ENCODE measurements around the gene KIAA0586.
"Not testable (repeated sequence)": the region's sequence is repeated elsewhere in the genome, so short reads cannot be mapped to it uniquely, and the experiment has no call there.

The KIAA0586 gene

DNA sequence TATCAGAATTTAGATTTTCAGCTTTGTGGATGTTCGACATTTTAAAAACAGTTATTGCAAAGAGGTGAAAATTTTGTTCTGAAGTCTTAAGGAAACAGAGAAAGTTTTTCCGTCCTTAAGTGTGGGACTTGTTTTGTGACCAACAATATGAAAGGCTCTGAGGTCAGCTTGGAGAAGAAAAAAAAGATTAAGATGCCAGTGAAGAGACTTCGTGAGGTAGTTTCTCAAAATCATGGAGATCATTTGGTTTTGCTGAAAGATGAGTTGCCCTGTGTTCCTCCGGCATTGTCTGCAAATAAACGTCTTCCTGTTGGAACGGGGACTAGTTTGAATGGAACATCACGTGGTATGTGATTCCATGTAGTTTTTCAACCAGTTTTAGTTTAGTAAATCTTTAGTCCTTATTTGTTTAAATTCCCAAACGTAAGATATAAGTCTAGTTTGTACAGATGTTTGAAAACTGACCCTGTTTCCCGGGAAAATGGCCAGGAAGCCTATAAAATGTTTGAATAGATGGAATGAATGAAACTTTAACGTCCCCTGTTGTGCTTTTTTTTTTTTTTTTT, 682 bp downstream of the KIAA0586 start:
- H3K4me3 Mint-ChIP-seq, result peak overlapping the region; percentile 93
- H3K36me3 Mint-ChIP-seq, result peaks cover 8% of the 10 kb centered on the region
- peaks cover 53% of the 10 kb centered on the region for H3K4me1 Mint-ChIP-seq (ENCODE audit: low read depth)
- peak overlapping the region; percentile 95 for H3K27ac Mint-ChIP-seq
- H3K9me3 Mint-ChIP-seq (ENCODE audit: low read depth), result no peaks in the 10 kb centered on the region
- no peaks in the 10 kb centered on the region for H3K27me3 Mint-ChIP-seq

DNA sequence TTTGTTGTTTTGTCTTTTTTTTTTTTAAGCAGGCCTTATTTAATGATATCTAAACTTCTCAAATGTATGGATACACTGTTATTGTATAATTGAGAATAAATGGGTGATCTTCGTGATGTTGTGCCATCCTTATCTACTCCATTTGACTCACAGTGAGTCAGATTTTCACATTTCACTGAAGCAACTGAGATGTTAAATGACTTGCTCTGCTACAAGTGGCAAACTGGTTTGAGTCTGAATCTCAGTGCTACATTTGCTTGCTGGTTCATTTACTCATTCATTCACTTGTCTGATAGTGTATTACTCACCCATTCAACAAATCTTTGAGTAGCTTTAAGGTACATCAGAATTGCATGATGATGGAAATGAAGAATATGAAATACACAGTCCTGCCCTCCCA, 2.6 kb downstream of the KIAA0586 start:
- H3K27ac Mint-ChIP-seq, result peak overlapping the region; percentile 24
- no peaks in the 10 kb centered on the region for H3K27me3 Mint-ChIP-seq
- H3K4me1 Mint-ChIP-seq (ENCODE audit: low read depth), result peaks cover 44% of the 10 kb centered on the region
- H3K4me3 Mint-ChIP-seq, result peak overlapping the region; percentile 68
- H3K9me3 Mint-ChIP-seq (ENCODE audit: low read depth), result no peaks in the 10 kb centered on the region
- H3K36me3 Mint-ChIP-seq, result peaks cover 7% of the 10 kb centered on the region

DNA sequence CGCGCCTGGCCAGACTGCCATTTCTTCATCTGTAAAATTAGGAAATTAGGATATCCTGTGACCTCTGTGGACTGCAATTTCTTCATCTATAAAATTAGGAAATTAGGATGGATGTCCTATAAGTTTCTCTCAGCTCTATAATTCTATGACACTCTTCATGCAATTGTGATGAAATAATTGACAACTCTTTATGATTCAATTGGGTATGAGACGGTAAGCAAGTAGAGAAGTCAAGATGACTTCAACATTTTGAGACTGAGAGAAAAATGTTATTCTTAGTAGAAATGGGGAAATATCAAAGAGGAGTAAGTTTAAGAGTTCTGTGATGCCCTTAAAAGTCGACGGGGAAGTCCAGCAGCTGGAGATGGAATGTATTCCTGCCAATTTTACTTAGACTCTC, 12.0 kb downstream of the KIAA0586 start:
- H3K27ac Mint-ChIP-seq, result no peak overlapping the region
- H3K27me3 Mint-ChIP-seq, result no peaks in the 10 kb centered on the region
- H3K4me3 Mint-ChIP-seq, result no peak overlapping the region
- peaks cover 6% of the 10 kb centered on the region for H3K36me3 Mint-ChIP-seq
- peaks cover 3% of the 10 kb centered on the region for H3K4me1 Mint-ChIP-seq (ENCODE audit: low read depth)
- H3K9me3 Mint-ChIP-seq (ENCODE audit: low read depth), result no peaks in the 10 kb centered on the region

DNA sequence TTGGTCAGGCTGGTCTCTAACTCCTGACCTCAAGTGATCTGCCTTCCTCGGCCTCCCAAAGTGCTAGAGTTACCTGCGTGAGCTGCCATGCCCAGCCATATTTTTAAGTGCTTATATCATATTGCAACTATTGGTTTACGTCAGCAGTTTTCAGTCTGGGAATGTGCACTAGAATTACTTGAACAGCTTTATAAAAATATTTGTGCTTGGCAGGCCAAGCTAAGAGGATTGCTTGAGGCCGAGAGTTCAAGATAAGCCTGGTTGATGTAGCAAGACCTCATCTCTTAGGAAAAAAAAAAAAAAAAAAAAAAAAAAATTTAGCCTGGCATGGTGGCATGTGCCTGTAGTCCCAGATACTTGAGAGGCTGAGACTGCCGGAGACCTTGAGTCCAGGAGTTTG, 17.1 kb downstream of the KIAA0586 start:
- Mint-ChIP-seq H3K4me3 (no peak overlapping the region), H3K4me1 (ENCODE audit: low read depth) (no peaks in the 10 kb centered on the region), H3K27me3 (no peaks in the 10 kb centered on the region), H3K27ac (no peak overlapping the region), H3K36me3 (no peaks in the 10 kb centered on the region), H3K9me3 (ENCODE audit: low read depth) (no peaks in the 10 kb centered on the region)

DNA sequence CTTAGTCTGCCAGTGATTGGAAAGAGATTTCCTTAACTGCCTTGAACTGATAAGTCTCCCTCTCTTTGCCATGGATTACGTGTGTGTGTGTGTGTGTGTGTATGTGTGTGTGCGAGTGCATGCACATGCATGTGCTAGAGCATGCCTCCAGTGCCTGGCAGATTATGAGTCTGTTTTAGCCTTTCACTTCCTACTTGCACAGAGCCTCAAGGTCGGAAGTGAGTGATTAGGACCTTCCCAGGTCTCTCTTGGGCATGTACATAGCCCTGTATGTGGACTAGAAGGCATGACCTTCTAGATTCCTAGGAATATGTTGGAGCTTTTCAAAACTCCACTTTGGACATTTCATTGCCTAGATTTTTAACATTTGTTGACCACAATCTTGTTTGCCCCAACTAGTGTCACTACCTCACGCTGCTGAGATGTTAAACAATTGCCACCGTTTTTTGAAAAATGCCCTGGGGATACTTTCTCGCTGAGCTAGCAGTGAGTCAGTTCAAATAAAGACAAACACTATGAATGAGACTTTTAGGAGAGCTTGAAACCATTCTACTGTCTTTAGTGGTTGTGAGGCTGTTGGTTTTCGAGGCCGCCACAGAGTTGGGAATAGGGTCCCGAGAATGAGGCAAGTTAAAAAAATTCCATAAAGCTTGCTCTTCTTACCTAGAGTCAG, 28.2 kb downstream of the KIAA0586 start:
- no peaks in the 10 kb centered on the region for H3K9me3 Mint-ChIP-seq (ENCODE audit: low read depth)
- H3K27ac Mint-ChIP-seq, result peak overlapping the region; percentile 12
- H3K4me1 Mint-ChIP-seq (ENCODE audit: low read depth), result no peaks in the 10 kb centered on the region
- H3K36me3 Mint-ChIP-seq, result peaks cover 21% of the 10 kb centered on the region
- no peaks in the 10 kb centered on the region for H3K27me3 Mint-ChIP-seq
- no peak overlapping the region for H3K4me3 Mint-ChIP-seq

DNA sequence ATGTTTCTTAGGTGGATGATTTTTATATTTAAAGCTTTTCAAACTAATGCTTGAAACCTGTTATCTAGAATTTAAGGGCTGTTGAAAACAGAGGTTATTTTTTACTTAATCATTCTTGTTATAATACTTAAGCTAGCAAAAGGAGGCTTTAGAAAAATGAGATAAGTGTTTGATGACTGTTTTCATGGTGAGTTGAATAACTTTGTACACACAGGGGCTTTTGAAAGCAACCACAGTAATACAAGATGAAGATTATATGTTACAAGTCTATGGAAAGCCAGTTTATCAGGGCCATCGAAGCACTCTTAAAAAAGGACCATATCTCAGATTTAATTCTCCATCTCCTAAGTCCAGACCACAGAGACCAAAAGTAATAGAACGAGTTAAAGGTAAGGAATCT, 33.3 kb downstream of the KIAA0586 start:
- Mint-ChIP-seq H3K36me3 (peaks cover 15% of the 10 kb centered on the region), H3K27me3 (no peaks in the 10 kb centered on the region), H3K4me3 (no peak overlapping the region), H3K9me3 (ENCODE audit: low read depth) (no peaks in the 10 kb centered on the region), H3K4me1 (ENCODE audit: low read depth) (no peaks in the 10 kb centered on the region), H3K27ac (no peak overlapping the region)

DNA sequence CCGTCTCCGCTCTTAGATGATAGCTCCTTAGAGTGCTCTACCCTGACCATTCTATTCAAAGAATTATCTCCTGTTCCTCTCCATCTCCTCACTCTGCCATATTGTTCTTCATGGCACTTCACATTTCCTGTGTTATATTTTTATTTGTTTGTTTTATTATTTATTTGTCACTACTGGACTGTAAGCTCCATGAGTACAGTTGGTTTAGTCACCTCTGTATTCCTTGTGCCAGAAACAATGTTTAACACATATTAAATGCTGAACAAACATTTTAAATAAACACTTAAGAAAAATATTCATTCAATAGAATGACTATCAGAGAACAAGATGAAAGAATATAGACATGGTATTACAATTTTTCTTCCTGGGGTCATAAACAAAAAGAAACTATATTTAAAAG, 35.6 kb downstream of the KIAA0586 start:
- H3K36me3 Mint-ChIP-seq, result peaks cover 10% of the 10 kb centered on the region
- H3K27me3 Mint-ChIP-seq, result no peaks in the 10 kb centered on the region
- no peak overlapping the region for H3K27ac Mint-ChIP-seq
- H3K4me3 Mint-ChIP-seq, result no peak overlapping the region
- no peaks in the 10 kb centered on the region for H3K4me1 Mint-ChIP-seq (ENCODE audit: low read depth)
- no peaks in the 10 kb centered on the region for H3K9me3 Mint-ChIP-seq (ENCODE audit: low read depth)

DNA sequence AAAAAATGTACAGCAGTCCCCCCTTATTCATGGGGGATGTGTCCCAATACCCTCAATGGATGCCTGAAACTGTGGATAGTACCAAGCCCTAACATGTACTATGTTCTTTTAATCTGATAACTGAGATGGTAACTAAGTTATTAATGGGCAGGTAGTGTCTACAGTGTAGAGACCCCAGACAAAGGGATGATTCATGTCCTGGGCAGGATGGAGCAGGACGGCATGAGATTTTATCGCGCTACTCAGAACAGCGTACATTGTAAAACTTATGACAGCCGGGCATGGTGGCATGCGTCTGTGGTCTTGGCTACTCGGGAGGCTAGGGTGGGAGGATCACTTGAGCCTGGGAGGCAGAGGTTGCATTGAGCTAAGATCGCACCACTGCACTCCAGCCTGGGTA, 37.1 kb downstream of the KIAA0586 start:
- no peak overlapping the region for H3K4me3 Mint-ChIP-seq
- no peaks in the 10 kb centered on the region for H3K9me3 Mint-ChIP-seq (ENCODE audit: low read depth)
- H3K27ac Mint-ChIP-seq, result no peak overlapping the region
- H3K27me3 Mint-ChIP-seq, result no peaks in the 10 kb centered on the region
- H3K36me3 Mint-ChIP-seq, result peaks cover 12% of the 10 kb centered on the region
- H3K4me1 Mint-ChIP-seq (ENCODE audit: low read depth), result no peaks in the 10 kb centered on the region

DNA sequence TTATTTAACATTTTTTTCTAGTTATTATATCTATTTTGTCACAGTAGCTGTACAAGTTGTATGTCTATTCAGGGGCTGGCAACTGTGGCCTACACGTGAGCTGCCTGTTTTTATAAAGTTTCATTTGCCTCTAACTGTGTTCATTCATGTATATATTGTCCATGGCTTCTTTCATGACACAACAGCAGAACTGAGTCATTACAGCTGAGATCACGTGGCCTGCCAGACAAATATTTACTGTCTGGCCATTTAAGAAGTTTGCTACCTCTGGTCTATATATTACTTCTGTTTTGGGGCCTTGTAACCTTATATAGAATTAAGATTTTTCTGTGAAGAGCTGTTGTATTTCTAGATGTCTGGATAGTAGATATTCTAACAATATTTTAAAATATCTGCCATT, 37.9 kb downstream of the KIAA0586 start:
- H3K27me3 Mint-ChIP-seq, result no peaks in the 10 kb centered on the region
- H3K4me3 Mint-ChIP-seq, result no peak overlapping the region
- no peaks in the 10 kb centered on the region for H3K9me3 Mint-ChIP-seq (ENCODE audit: low read depth)
- H3K4me1 Mint-ChIP-seq (ENCODE audit: low read depth), result no peaks in the 10 kb centered on the region
- peaks cover 12% of the 10 kb centered on the region for H3K36me3 Mint-ChIP-seq
- no peak overlapping the region for H3K27ac Mint-ChIP-seq

DNA sequence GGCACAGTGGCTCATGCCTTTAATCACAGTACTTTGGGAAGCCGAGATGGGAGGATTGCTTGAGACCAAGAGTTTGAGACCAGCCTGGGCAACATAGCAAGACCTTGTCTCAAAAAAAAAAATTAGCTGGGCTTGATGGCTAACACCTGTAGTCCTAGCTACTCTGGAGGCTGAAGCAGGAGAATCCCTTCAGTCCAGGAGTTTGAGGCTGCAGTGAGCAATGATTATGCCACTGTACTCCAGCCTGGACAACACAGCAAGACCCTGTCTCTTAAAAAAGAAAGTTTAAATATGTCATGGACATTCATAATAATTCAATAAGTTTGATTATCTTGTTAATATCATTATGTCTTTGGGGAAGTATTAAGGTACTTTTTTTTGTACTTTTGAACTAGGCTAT, 38.9 kb downstream of the KIAA0586 start:
- Mint-ChIP-seq H3K4me1 (ENCODE audit: low read depth) (no peaks in the 10 kb centered on the region), H3K27me3 (no peaks in the 10 kb centered on the region), H3K4me3 (no peak overlapping the region), H3K36me3 (peaks cover 11% of the 10 kb centered on the region), H3K27ac (no peak overlapping the region), H3K9me3 (ENCODE audit: low read depth) (no peaks in the 10 kb centered on the region)

DNA sequence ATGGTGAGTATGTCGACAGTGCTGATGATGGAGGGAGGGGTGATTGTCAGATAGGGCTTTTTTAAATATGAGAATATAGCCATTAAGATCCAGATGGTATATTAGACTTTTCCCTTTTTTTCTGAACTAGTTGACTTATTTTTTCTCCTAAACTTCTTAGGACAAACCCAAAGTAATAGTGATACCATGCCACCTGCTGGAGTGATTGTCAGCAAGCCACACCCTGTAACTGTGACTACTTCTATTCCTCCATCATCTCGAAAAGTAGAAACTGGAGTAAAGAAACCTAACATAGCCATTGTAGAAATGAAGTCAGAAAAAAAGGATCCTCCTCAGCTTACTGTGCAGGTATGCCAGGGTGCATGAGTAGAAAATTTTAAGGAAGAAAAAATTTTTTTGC, 40.1 kb downstream of the KIAA0586 start:
- no peak overlapping the region for H3K4me3 Mint-ChIP-seq
- no peak overlapping the region for H3K27ac Mint-ChIP-seq
- H3K9me3 Mint-ChIP-seq (ENCODE audit: low read depth), result no peaks in the 10 kb centered on the region
- no peaks in the 10 kb centered on the region for H3K27me3 Mint-ChIP-seq
- H3K4me1 Mint-ChIP-seq (ENCODE audit: low read depth), result no peaks in the 10 kb centered on the region
- H3K36me3 Mint-ChIP-seq, result peaks cover 14% of the 10 kb centered on the region

DNA sequence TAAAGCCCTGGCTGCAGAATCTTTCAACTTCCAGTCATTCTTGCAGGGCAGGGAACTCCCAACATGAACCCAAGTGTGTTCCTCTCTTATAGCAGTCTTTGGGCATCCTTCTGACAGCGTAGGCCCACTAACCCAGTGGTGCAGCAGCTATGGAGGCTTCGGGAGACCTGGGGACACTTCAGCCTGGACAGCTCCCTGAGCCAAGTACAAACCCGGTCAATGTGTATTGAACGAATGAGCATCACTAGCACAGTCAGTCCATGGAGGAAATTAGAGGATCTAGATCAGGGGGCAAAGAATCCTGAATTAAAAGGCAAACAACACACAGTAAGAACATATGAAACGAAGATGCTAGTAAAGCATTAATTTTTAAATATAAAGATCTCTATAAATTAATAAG, 41.8 kb downstream of the KIAA0586 start:
- Mint-ChIP-seq H3K9me3 (ENCODE audit: low read depth) (no peaks in the 10 kb centered on the region), H3K4me1 (ENCODE audit: low read depth) (no peaks in the 10 kb centered on the region), H3K4me3 (no peak overlapping the region), H3K27ac (no peak overlapping the region), H3K36me3 (peaks cover 7% of the 10 kb centered on the region), H3K27me3 (no peaks in the 10 kb centered on the region)

DNA sequence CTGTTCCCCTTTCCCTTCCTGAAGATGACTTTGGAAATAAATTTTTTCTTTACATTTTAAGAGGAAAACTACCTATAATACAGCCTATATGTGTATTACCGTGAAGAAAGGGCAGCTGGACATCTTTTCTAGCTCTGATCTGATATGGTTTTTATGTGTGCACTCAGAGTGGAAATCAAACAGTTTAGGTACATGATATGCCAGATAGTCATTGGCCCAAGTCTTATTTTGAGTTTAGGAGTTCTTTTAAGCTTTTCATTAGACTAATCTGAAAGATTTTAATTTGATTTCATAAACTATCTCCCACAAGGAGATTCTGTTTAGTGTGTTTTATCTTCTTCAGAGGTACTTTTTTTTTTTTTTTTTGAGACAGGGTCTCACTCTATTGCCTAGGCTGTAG, 48.8 kb downstream of the KIAA0586 start:
- Mint-ChIP-seq H3K27ac (no peak overlapping the region), H3K36me3 (peaks cover 21% of the 10 kb centered on the region), H3K4me3 (no peak overlapping the region), H3K27me3 (no peaks in the 10 kb centered on the region), H3K9me3 (ENCODE audit: low read depth) (no peaks in the 10 kb centered on the region), H3K4me1 (ENCODE audit: low read depth) (no peaks in the 10 kb centered on the region)

DNA sequence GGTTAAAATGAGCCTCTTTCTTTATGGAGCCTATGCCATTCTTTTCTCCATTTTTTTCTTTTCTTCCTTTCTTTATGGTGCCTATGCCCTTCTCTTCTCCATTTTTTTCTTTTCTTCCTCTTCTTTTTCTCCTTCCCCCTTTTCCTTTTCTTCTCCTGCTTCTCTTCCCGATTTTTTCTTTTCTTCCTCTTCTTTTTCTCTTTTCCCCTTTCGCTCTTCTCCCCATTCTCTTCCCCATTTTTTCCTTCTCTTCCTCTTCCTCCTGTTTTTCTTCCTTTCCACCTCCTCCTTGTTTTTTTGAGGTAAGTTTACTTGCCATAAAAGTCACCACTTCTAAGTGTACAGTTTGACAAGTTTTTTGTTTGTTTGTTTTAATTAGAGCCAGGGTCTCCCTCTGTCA, 50.1 kb downstream of the KIAA0586 start:
- Mint-ChIP-seq H3K27ac (no peak overlapping the region), H3K9me3 (ENCODE audit: low read depth) (no peaks in the 10 kb centered on the region), H3K27me3 (no peaks in the 10 kb centered on the region), H3K4me3 (no peak overlapping the region), H3K4me1 (ENCODE audit: low read depth) (no peaks in the 10 kb centered on the region), H3K36me3 (peaks cover 18% of the 10 kb centered on the region)

DNA sequence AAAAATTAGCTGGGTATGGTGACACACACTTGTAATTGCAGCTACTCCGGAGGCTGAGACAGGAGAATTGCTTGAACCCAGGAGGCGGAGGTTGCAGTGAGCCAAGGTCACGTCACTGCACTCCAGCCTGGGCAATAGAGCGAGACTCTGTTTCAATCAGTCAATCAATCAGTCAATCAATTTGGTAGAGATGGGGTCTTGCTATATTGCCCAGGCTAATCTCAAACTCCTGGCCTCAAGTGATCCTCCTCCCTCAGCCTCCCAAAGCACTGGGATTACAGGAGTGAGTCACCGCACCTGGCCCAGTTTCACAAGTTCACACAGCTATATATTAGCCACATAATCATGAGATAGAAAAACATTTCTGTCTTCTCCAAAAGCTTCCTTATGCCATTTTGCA, 50.8 kb downstream of the KIAA0586 start:
- H3K27ac Mint-ChIP-seq, result not testable (repeated sequence)
- H3K36me3 Mint-ChIP-seq, result peaks cover 18% of the 10 kb centered on the region

DNA sequence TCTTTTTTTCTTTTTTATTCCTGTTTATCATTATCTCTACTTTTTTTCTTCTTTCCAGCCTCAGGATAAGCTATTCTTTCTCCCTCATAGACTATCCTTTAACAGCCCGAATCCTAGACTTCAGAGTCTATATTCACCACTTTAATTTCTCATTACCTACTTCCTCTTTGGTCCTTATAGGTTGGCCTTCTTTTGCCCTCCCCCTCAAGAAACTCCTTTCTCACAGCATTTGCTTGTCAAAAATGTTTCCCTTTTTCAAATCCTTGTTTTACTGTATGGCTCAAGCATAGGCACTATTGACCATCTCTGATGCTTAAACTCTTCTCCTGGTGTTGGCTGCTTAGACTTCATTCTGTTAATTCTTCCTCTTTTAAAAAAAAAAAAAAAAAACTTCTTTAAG, 52.5 kb downstream of the KIAA0586 start:
- H3K36me3 Mint-ChIP-seq, result peaks cover 16% of the 10 kb centered on the region
- no peak overlapping the region for H3K4me3 Mint-ChIP-seq
- H3K27me3 Mint-ChIP-seq, result no peaks in the 10 kb centered on the region
- H3K4me1 Mint-ChIP-seq (ENCODE audit: low read depth), result no peaks in the 10 kb centered on the region
- no peaks in the 10 kb centered on the region for H3K9me3 Mint-ChIP-seq (ENCODE audit: low read depth)
- H3K27ac Mint-ChIP-seq, result no peak overlapping the region

More for the DNA sequence above, 50.8 kb downstream of the KIAA0586 start:
- H3K4me3 Mint-ChIP-seq; H3K4me1 Mint-ChIP-seq (ENCODE audit: low read depth); H3K9me3 Mint-ChIP-seq (ENCODE audit: low read depth); H3K27me3 Mint-ChIP-seq: not testable (repeated sequence)

All from activated naive CD8-positive, alpha-beta T cell (primary cell).